ENCODE measurements around the gene MFN2. TPM values are rescaled to one million over a fixed set of nuclear protein-coding genes. Genes with fewer than 3 reads are reported as not detected.

Gene MFN2
- total and polyA plus RNA-seq, 3 donors from 2014 or later: 77.5 to 95.3 (median 80.0) TPM

- 72 to 81% methylated on average over 16 of the region's 16 CpGs for WGBS, 2 donors
- TF ChIP-seq POLR2A (IDR thresholded peaks at IDR 0.05): no peak
- TF ChIP-seq CTCF (IDR thresholded peaks at IDR 0.05): no peak
- no peak for DNase-seq
- Histone ChIP-seq H3K27me3 (no peaks in the 10 kb centered on the region), H3K4me1 (no peaks in the 10 kb centered on the region), H3K36me3 (ENCODE audit: low read depth, missing control alignments) (no peaks in the 10 kb centered on the region), H3K4me3 (no peak overlapping the region), H3K27ac (no peak overlapping the region), H3K9me3 (no peaks in the 10 kb centered on the region)
- intact Hi-C loops (cut with DNase I; ENCODE audit: low total_unique reads): no loop called here
Measured at GRCh38 chr1:11991969-11992676, 11.9 kb downstream of the MFN2 start.

GRCh38 chr1:11997081-11997850 is 17.0 kb downstream of the MFN2 start:
- Histone ChIP-seq H3K4me1 (no peaks in the 10 kb centered on the region), H3K27ac (no peak overlapping the region), H3K27me3 (no peaks in the 10 kb centered on the region), H3K4me3 (no peak overlapping the region), H3K9me3 (no peaks in the 10 kb centered on the region), H3K36me3 (ENCODE audit: low read depth, missing control alignments) (no peaks in the 10 kb centered on the region)
- TF ChIP-seq POLR2A (IDR thresholded peaks at IDR 0.05) (no peak), CTCF (IDR thresholded peaks at IDR 0.05) (no peak)
- no peak for DNase-seq
- intact Hi-C loops (cut with DNase I; ENCODE audit: low total_unique reads): no loop called here
- WGBS, 2 donors: 91 to 94% methylated on average over 5 of the region's 5 CpGs

DNA sequence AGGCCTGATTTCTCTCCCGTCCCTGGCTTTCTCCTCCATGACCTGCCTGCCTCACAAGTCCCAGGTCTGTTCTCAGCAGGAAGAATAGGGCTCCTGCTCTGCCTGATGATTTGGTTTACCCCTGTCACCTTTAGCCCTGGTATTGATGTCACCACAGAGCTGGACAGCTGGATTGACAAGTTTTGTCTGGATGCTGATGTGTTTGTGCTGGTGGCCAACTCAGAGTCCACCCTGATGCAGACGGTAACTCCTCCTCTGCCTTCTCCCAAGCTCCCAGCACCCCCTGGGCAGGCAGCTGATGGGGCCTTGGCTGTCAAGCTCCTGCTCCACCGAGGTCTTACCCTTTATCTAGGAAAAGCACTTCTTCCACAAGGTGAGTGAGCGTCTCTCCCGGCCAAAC is 18.4 kb downstream of the MFN2 start:
- no peak for DNase-seq
- Histone ChIP-seq H3K36me3 (ENCODE audit: low read depth, missing control alignments) (no peaks in the 10 kb centered on the region), H3K27ac (no peak overlapping the region), H3K27me3 (no peaks in the 10 kb centered on the region), H3K9me3 (no peaks in the 10 kb centered on the region), H3K4me1 (no peaks in the 10 kb centered on the region), H3K4me3 (no peak overlapping the region)
- no peak for TF ChIP-seq CTCF (IDR thresholded peaks at IDR 0.05)
- TF ChIP-seq POLR2A (IDR thresholded peaks at IDR 0.05): no peak
- intact Hi-C loops (cut with DNase I; ENCODE audit: low total_unique reads): no loop called here
- WGBS, 2 donors: 88 to 90% methylated on average over 4 to 5 of the region's 5 CpGs

- no peaks in the 10 kb centered on the region for H3K9me3 ChIP-seq
- TF ChIP-seq CTCF (IDR thresholded peaks at IDR 0.05) (no peak), POLR2A (IDR thresholded peaks at IDR 0.05) (no peak)
- WGBS, 2 donors: 78 to 100% methylated on average over 3 of the region's 3 CpGs
- H3K36me3 ChIP-seq (ENCODE audit: low read depth, missing control alignments): no peaks in the 10 kb centered on the region
- no peaks in the 10 kb centered on the region for H3K4me1 ChIP-seq
- intact Hi-C loops (cut with DNase I; ENCODE audit: low total_unique reads): no loop called here
- no peak for DNase-seq
- H3K4me3 ChIP-seq: no peak overlapping the region
- no peaks in the 10 kb centered on the region for H3K27me3 ChIP-seq
- H3K27ac ChIP-seq: no peak overlapping the region
Measured at GRCh38 chr1:11999236-11999635, 19.0 kb downstream of the MFN2 start.

Measured in testis (tissue), 3 donors.